Liver (tissue), 9 donors: ENCODE data around the gene TJP2. TPM values are rescaled to one million over a fixed set of nuclear protein-coding genes. Genes with fewer than 3 reads are reported as not detected.

Experiments used
- DNase-seq: peaks from one replicate; pipeline ENCODE4 v3.0.0-alpha.2; 2017; ENCODE audit warnings: low spot score
- H3K27ac ChIP-seq, 2 donors: one replicate each; pipeline ENCODE4 v1.7.0; 2013; ENCODE audit warnings: inconsistent platforms in 2 of 2, low read length in 2 of 2, control low read depth in 1 of 2, low read depth in 1 of 2, mild to moderate bottlenecking in 1 of 2
- H3K27me3 ChIP-seq, 4 donors: one replicate each; pipeline versions ENCODE4 v1.6.1 to v1.7.0; 2013; ENCODE audit warnings: low read length in 3 of 4, inconsistent platforms in 1 of 4, mild to moderate bottlenecking in 1 of 4, moderate library complexity in 1 of 4; ENCODE audit not compliant: control insufficient read depth in 4 of 4, insufficient read depth in 4 of 4
- H3K36me3 ChIP-seq, 4 donors: one replicate each; pipeline versions ENCODE4 v1.6.1 to v1.7.0; 2013; ENCODE audit warnings: low read length in 3 of 4, mild to moderate bottlenecking in 3 of 4, low read depth in 1 of 4, moderate library complexity in 1 of 4; ENCODE audit not compliant: control insufficient read depth in 4 of 4, insufficient read depth in 3 of 4
- H3K4me1 ChIP-seq, 4 donors: one replicate each; pipeline versions ENCODE4 v1.6.1 to v1.7.0; 2013; ENCODE audit warnings: low read length in 3 of 4, mild to moderate bottlenecking in 3 of 4, moderate library complexity in 1 of 4; ENCODE audit not compliant: control insufficient read depth in 4 of 4, insufficient read depth in 4 of 4
- H3K4me3 ChIP-seq, 3 donors: one replicate each; pipeline versions ENCODE4 v1.6.1 to v1.7.0; 2013; ENCODE audit warnings: low read length in 3 of 3, control low read depth in 1 of 3, low read depth in 1 of 3, mild to moderate bottlenecking in 1 of 3
- H3K9ac ChIP-seq, 2 donors: one replicate each; pipeline ENCODE4 v1.7.0; 2013; ENCODE audit warnings: low read length in 2 of 2, mild to moderate bottlenecking in 2 of 2, moderate library complexity in 2 of 2, control low read depth in 1 of 2, low read depth in 1 of 2
- H3K9me3 ChIP-seq, 4 donors: one replicate each; pipeline versions ENCODE4 v1.6.1 to v1.7.0; 2013; ENCODE audit warnings: low read length in 3 of 4; ENCODE audit not compliant: control insufficient read depth in 4 of 4
- EGR1 ChIP-seq, 2 donors: IDR thresholded peaks; 2 replicates each; pipeline ENCODE4 v1.6.1; 2016 to 2018; ENCODE audit warnings: antibody characterized with exemption in 2 of 2, low read depth in 2 of 2
- FOXA1 ChIP-seq: IDR thresholded peaks from 2 replicates; pipeline ENCODE4 v1.6.1; 2016; ENCODE audit warnings: antibody characterized with exemption
- FOXA2 ChIP-seq: IDR thresholded peaks from 2 replicates; pipeline ENCODE4 v1.6.1; 2016; ENCODE audit warnings: antibody characterized with exemption
- GABPA ChIP-seq, 2 donors: IDR thresholded peaks in 1 of 2; conservative IDR thresholded peaks in 1 of 2; 2 replicates each; pipeline ENCODE4 v1.6.1; 2016; ENCODE audit warnings: antibody characterized with exemption in 2 of 2, mild to moderate bottlenecking in 1 of 2, moderate library complexity in 1 of 2
- HNF4A ChIP-seq, 2 donors: conservative IDR thresholded peaks; 2 replicates each; pipeline ENCODE4 v1.6.1; 2016; ENCODE audit warnings: antibody characterized with exemption in 2 of 2, mild to moderate bottlenecking in 2 of 2
- HNF4G ChIP-seq: IDR thresholded peaks from 2 replicates; pipeline ENCODE4 v1.6.1; 2016; ENCODE audit warnings: antibody characterized with exemption
- JUND ChIP-seq, 2 donors: IDR thresholded peaks; 2 replicates each; pipeline ENCODE4 v1.6.1; 2016; ENCODE audit warnings: antibody characterized with exemption in 2 of 2
- NR2F2 ChIP-seq: IDR thresholded peaks from 2 replicates; pipeline ENCODE4 v1.6.1; 2016; ENCODE audit warnings: antibody characterized with exemption
- RAD21 ChIP-seq, 2 donors: IDR thresholded peaks; 2 replicates each; pipeline ENCODE4 v1.6.1; 2016; ENCODE audit warnings: antibody characterized with exemption in 2 of 2, mild to moderate bottlenecking in 2 of 2
- SP1 ChIP-seq: IDR thresholded peaks from 2 replicates; pipeline ENCODE4 v1.6.1; 2018; ENCODE audit warnings: antibody characterized with exemption, mild to moderate bottlenecking
- TAF1 ChIP-seq: conservative IDR thresholded peaks from 2 replicates; pipeline ENCODE4 v1.6.1; 2016; ENCODE audit warnings: antibody characterized with exemption, mild to moderate bottlenecking
- YY1 ChIP-seq: IDR thresholded peaks from 2 replicates; pipeline ENCODE4 v1.6.1; 2016; ENCODE audit warnings: antibody characterized with exemption, mild to moderate bottlenecking
- WGBS: extraction: QIAGEN DNeasy Blood & Tissue Kit; methylation state at CpG from one replicate; pipeline ENCODE4 v1.1.7; 2013; 5-methylcytosine and 5-hydroxymethylcytosine counted together
- polyA plus RNA-seq, 2 donors: library from polyadenylated mRNA; stranded (reverse) in 1 of 2; unstranded in 1 of 2; fragments of 200-250 nt in 1 of 2; fragments of >200 nt in 1 of 2; fragmentation: Nextera tagmentation in 1 of 2; extraction: Ambion mirVana in 1 of 2; gene quantifications; one replicate each; pipeline versions ENCODE4 v1.2.1 to v1.2.3, GENCODE V29; 2013 to 2015
- total RNA-seq, 2 donors: library from RNA; depleted of rRNA; stranded (reverse); fragments of >200 nt; gene quantifications; one replicate each; pipeline ENCODE4 v1.2.3, GENCODE V29; 2014
- TF ChIP-seq, protein P1 (sequence below): IDR thresholded peaks from 2 replicates; pipeline ENCODE4 v1.6.1; 2016; ENCODE audit warnings: antibody characterized with exemption, mild to moderate bottlenecking
- TF ChIP-seq, protein P2 (sequence below): IDR thresholded peaks from 2 replicates; pipeline ENCODE4 v1.6.1; 2016; ENCODE audit warnings: antibody characterized with exemption
- TF ChIP-seq, protein P3 (sequence below): fragments of 150-350 bp; IDR thresholded peaks from 2 replicates; pipeline ENCODE4 v1.5.1; 2017; ENCODE audit warnings: improper control_type of control experiment, low read depth, low read length; ENCODE audit not compliant: missing input control
- TF ChIP-seq, protein P4 (sequence below): IDR thresholded peaks from 2 replicates; pipeline ENCODE4 v1.6.1; 2016; ENCODE audit warnings: antibody characterized with exemption
- donor health status: healthy.
- donor health status: healthy.
- donor health status: healthy.
- donor health status: healthy.
- donor health status: healthy.

TJP2 gene
- total and polyA plus RNA-seq, 4 donors: 23.2 to 74.0 (median 32.6) TPM

DNA sequence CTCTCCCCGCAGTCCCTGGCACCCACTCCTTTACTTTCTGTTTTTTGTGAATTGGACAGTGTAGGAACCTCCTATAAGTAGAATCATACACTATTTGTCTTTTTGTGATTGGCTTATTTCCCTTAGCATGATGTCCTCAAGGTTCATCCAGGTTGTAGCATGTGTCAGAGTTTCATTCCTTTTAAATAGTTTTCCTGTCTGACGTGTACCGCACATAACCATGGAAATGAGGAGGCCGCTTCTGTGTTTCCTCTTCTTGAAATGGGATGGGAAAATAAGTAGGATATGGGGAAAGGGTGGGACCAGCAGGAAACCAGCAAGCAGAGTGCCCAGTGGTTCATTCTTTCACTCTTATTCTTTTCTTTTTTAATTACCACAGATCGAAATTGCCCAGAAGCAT is 78.4 kb downstream of the TJP2 start:
- WGBS: 88% methylated on average over 5 of the region's 5 CpGs

DNA sequence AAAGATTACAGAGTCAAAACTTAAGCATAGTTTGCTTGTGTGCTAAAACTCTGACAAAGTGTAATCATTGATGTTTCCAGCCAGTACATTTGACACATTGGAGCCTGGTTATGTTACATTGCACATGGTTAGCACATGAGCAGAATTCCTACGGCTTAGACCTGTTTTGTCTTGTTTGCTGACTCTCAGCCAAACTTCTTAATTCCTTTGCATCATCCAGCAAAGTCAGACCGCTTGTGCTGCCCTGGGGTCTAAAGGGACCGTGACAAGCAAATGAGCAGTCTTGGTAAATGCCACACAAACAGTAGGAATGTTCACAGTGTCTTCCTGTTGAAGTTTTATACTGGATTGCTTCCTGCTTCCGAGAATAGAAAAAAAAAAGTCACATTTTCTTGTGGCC is 79.0 kb downstream of the TJP2 start:
- Histone ChIP-seq H3K9me3 (no peaks in the 10 kb centered on the region), H3K27ac (no peak overlapping the region), H3K9ac (no peak overlapping the region), H3K4me3 (no peak overlapping the region), H3K4me1 (no peaks in the 10 kb centered on the region), H3K27me3 (no peaks in the 10 kb centered on the region), H3K36me3 (peaks cover 8 to 68% (median 61%) of the 10 kb centered on the region in 4 donors)
- 70% methylated on average over 4 of the region's 4 CpGs for WGBS
- DNase-seq: no peak
- TF ChIP-seq FOXA1 (no peak), NR2F2 (no peak), HNF4G (no peak), HNF4A (conservative IDR thresholded peaks at IDR 0.05) (no peak), SP1 (no peak), FOXA2 (no peak), TAF1 (no peak)
- TF ChIP-seq, protein P1, sequence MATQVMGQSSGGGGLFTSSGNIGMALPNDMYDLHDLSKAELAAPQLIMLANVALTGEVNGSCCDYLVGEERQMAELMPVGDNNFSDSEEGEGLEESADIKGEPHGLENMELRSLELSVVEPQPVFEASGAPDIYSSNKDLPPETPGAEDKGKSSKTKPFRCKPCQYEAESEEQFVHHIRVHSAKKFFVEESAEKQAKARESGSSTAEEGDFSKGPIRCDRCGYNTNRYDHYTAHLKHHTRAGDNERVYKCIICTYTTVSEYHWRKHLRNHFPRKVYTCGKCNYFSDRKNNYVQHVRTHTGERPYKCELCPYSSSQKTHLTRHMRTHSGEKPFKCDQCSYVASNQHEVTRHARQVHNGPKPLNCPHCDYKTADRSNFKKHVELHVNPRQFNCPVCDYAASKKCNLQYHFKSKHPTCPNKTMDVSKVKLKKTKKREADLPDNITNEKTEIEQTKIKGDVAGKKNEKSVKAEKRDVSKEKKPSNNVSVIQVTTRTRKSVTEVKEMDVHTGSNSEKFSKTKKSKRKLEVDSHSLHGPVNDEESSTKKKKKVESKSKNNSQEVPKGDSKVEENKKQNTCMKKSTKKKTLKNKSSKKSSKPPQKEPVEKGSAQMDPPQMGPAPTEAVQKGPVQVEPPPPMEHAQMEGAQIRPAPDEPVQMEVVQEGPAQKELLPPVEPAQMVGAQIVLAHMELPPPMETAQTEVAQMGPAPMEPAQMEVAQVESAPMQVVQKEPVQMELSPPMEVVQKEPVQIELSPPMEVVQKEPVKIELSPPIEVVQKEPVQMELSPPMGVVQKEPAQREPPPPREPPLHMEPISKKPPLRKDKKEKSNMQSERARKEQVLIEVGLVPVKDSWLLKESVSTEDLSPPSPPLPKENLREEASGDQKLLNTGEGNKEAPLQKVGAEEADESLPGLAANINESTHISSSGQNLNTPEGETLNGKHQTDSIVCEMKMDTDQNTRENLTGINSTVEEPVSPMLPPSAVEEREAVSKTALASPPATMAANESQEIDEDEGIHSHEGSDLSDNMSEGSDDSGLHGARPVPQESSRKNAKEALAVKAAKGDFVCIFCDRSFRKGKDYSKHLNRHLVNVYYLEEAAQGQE: no peak
- TF ChIP-seq, protein P2, sequence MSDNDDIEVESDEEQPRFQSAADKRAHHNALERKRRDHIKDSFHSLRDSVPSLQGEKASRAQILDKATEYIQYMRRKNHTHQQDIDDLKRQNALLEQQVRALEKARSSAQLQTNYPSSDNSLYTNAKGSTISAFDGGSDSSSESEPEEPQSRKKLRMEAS: no peak

More for the DNA sequence above, 78.4 kb downstream of the TJP2 start:
- H3K9ac ChIP-seq: no peak overlapping the region
- H3K27me3 ChIP-seq: no peaks in the 10 kb centered on the region
- no peak overlapping the region for H3K4me3 ChIP-seq
- peaks cover 8 to 74% (median 67%) of the 10 kb centered on the region in 4 donors for H3K36me3 ChIP-seq
- no peaks in the 10 kb centered on the region for H3K4me1 ChIP-seq
- H3K9me3 ChIP-seq: no peaks in the 10 kb centered on the region
- DNase-seq: no peak
- TF ChIP-seq, protein P3, sequence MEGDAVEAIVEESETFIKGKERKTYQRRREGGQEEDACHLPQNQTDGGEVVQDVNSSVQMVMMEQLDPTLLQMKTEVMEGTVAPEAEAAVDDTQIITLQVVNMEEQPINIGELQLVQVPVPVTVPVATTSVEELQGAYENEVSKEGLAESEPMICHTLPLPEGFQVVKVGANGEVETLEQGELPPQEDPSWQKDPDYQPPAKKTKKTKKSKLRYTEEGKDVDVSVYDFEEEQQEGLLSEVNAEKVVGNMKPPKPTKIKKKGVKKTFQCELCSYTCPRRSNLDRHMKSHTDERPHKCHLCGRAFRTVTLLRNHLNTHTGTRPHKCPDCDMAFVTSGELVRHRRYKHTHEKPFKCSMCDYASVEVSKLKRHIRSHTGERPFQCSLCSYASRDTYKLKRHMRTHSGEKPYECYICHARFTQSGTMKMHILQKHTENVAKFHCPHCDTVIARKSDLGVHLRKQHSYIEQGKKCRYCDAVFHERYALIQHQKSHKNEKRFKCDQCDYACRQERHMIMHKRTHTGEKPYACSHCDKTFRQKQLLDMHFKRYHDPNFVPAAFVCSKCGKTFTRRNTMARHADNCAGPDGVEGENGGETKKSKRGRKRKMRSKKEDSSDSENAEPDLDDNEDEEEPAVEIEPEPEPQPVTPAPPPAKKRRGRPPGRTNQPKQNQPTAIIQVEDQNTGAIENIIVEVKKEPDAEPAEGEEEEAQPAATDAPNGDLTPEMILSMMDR: no peak
- TF ChIP-seq, protein P1: no peak
- TF ChIP-seq, protein P2: no peak
- TF ChIP-seq HNF4G (no peak), JUND (IDR thresholded peaks at IDR 0.05) (no peak), TAF1 (no peak), YY1 (no peak), HNF4A (conservative IDR thresholded peaks at IDR 0.05) (no peak), RAD21 (IDR thresholded peaks at IDR 0.05) (no peak), FOXA1 (no peak), FOXA2 (no peak), SP1 (no peak), GABPA (IDR thresholded peaks at IDR 0.05 in 1 of 2, conservative IDR thresholded peaks at IDR 0.05 in 1 of 2) (no peak), EGR1 (IDR thresholded peaks at IDR 0.05; ENCODE audit: low read depth in 2 of 2) (no peak)
- TF ChIP-seq, protein P4, sequence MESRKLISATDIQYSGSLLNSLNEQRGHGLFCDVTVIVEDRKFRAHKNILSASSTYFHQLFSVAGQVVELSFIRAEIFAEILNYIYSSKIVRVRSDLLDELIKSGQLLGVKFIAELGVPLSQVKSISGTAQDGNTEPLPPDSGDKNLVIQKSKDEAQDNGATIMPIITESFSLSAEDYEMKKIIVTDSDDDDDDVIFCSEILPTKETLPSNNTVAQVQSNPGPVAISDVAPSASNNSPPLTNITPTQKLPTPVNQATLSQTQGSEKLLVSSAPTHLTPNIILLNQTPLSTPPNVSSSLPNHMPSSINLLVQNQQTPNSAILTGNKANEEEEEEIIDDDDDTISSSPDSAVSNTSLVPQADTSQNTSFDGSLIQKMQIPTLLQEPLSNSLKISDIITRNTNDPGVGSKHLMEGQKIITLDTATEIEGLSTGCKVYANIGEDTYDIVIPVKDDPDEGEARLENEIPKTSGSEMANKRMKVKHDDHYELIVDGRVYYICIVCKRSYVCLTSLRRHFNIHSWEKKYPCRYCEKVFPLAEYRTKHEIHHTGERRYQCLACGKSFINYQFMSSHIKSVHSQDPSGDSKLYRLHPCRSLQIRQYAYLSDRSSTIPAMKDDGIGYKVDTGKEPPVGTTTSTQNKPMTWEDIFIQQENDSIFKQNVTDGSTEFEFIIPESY: no peak
- no peak overlapping the region for H3K27ac ChIP-seq
